Calu3 (cell line): ENCODE results near the gene FAM117B. TPM values are rescaled to one million over a fixed set of nuclear protein-coding genes. Genes with fewer than 3 reads are reported as not detected.

Experiments used
- BruUV-seq: library from RNA; stranded (reverse); fragments of 400-500 nt; replicated peaks from 2 replicates; lab custom pipeline; 2021; lab: Mats Ljungman, UMichigan
- CTCF ChIA-PET: fragments of 300-600 bp; sonication (Branson Sonifier 250); formaldehyde crosslinking; loops from one replicate; lab custom pipeline; 2022; ENCODE audit warnings: antibody characterized with exemption; lab: Charles Lee
- DNase-seq: peaks from one replicate; pipeline ENCODE4 v3.0.0; 2022
- H3K27ac Mint-ChIP-seq: one replicate; pipeline ENCODE4 v1.8.0; 2022; ENCODE audit warnings: mixed read lengths; ENCODE audit not compliant: unreplicated experiment
- H3K27me3 Mint-ChIP-seq: one replicate; pipeline ENCODE4 v1.8.0; 2022; ENCODE audit warnings: mixed read lengths; ENCODE audit not compliant: unreplicated experiment
- H3K36me3 Mint-ChIP-seq: one replicate; pipeline ENCODE4 v1.8.0; 2022; ENCODE audit warnings: mild to moderate bottlenecking, moderate library complexity, mixed read lengths; ENCODE audit not compliant: insufficient read depth, unreplicated experiment
- H3K4me1 Mint-ChIP-seq: one replicate; pipeline ENCODE4 v1.8.0; 2022; ENCODE audit warnings: mild to moderate bottlenecking, low read depth, mixed read lengths; ENCODE audit not compliant: unreplicated experiment
- H3K4me3 Mint-ChIP-seq: one replicate; pipeline ENCODE4 v1.8.0; 2022; ENCODE audit warnings: mild to moderate bottlenecking, low read depth, moderate library complexity, mixed read lengths; ENCODE audit not compliant: unreplicated experiment
- H3K9me3 Mint-ChIP-seq: one replicate; pipeline ENCODE4 v1.8.0; 2022; ENCODE audit warnings: low read depth, mixed read lengths; ENCODE audit not compliant: unreplicated experiment
- intact Hi-C: fragments of 100-400 bp; cut with micrococcal nuclease; formaldehyde crosslinking; loops from one replicate; pipeline ENCODE4 v1.10.0; 2022; ENCODE audit not compliant: unreplicated experiment
- total RNA-seq: library from RNA; stranded (reverse); gene quantifications from 2 replicates; pipeline ENCODE4 v1.2.3, GENCODE V29; 2022
- TF ChIP-seq, protein P1 (sequence below): fragments of 200-600 bp; IDR thresholded peaks from one replicate; pipeline ENCODE4 v1.8.0; 2022; ENCODE audit warnings: antibody characterized with exemption; ENCODE audit not compliant: unreplicated experiment

The FAM117B gene
- total RNA-seq, 1 experiment from 2014 or later: 7.5 TPM

GRCh38 chr2:202765436-202765835, 130.7 kb downstream of the FAM117B start:
- no peaks in the 10 kb centered on the region for H3K36me3 Mint-ChIP-seq
- intact Hi-C loops: no loop called here

DNA sequence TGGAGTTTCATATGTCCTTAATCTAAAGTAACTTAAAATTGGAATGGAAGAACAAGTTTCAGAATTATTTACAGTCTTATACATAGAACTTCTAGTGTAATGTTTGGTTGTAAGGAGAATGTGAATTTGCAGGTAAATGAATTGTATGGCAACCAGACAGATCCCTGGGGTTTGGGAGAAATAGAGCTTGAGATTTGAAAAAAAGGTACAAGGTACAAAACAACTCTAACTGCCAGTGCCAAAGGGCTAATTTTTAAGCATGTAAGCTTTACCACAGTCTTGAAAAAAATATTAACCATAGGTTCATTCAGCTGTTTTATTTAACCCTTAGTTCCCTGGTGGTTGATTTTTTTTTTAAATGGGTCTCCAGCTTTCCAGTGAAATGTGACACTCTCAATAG, 133.5 kb downstream of the FAM117B start:
- H3K36me3 Mint-ChIP-seq: no peaks in the 10 kb centered on the region
- H3K4me3 Mint-ChIP-seq: no peak overlapping the region
- DNase-seq: no peak
- TF ChIP-seq, protein P1, sequence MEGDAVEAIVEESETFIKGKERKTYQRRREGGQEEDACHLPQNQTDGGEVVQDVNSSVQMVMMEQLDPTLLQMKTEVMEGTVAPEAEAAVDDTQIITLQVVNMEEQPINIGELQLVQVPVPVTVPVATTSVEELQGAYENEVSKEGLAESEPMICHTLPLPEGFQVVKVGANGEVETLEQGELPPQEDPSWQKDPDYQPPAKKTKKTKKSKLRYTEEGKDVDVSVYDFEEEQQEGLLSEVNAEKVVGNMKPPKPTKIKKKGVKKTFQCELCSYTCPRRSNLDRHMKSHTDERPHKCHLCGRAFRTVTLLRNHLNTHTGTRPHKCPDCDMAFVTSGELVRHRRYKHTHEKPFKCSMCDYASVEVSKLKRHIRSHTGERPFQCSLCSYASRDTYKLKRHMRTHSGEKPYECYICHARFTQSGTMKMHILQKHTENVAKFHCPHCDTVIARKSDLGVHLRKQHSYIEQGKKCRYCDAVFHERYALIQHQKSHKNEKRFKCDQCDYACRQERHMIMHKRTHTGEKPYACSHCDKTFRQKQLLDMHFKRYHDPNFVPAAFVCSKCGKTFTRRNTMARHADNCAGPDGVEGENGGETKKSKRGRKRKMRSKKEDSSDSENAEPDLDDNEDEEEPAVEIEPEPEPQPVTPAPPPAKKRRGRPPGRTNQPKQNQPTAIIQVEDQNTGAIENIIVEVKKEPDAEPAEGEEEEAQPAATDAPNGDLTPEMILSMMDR: no peak
- intact Hi-C loops: no loop called here
- H3K4me1 Mint-ChIP-seq: no peaks in the 10 kb centered on the region
- no peaks in the 10 kb centered on the region for H3K9me3 Mint-ChIP-seq
- no TSS peak for BruUV-seq
- H3K27me3 Mint-ChIP-seq: no peaks in the 10 kb centered on the region
- no peak overlapping the region for H3K27ac Mint-ChIP-seq
- CTCF ChIA-PET: no interaction called here

More at GRCh38 chr2:202765436-202765835, 130.7 kb downstream of the FAM117B start:
- Mint-ChIP-seq H3K4me1 (no peaks in the 10 kb centered on the region), H3K27me3 (no peaks in the 10 kb centered on the region), H3K4me3 (no peak overlapping the region), H3K9me3 (no peaks in the 10 kb centered on the region), H3K27ac (no peak overlapping the region)
- TF ChIP-seq, protein P1: no peak
- no peak for DNase-seq
- CTCF ChIA-PET: interaction anchor here (0.7 kb wide), 1 partner anchor 137 kb away, joined by 3 read pairs; no protein-coding TSS in a partner anchor
- BruUV-seq: no TSS peak

DNA sequence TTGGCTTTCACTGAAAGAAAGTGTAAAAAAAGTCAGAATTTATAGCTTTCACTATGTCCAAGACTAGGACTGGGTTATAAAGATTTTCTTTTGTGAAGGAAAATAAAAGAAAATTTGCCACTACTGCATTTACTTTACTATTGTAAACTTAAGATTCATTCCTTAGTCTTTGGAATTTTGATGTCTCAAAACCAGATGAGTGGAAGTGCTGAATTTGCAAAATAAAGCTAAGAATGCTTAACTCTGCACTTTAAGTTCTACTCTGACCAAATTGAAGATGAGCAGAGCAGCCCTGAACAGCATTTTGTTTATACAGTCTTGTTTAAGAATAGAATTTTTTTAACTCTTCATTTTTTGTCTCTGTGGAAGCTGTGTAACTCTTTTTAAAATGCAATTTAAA, 134.4 kb downstream of the FAM117B start:
- Mint-ChIP-seq H3K4me1 (no peaks in the 10 kb centered on the region), H3K27ac (no peak overlapping the region), H3K27me3 (no peaks in the 10 kb centered on the region), H3K36me3 (no peaks in the 10 kb centered on the region), H3K4me3 (no peak overlapping the region), H3K9me3 (no peaks in the 10 kb centered on the region)
- intact Hi-C loops: no loop called here
- no TSS peak for BruUV-seq
- no peak for DNase-seq
- CTCF ChIA-PET: interaction anchor here (0.6 kb wide), 1 partner anchor 49 kb away, joined by 3 read pairs; no protein-coding TSS in a partner anchor
- TF ChIP-seq, protein P1: no peak

GRCh38 chr2:202771336-202771735, 136.6 kb downstream of the FAM117B start:
- H3K4me1 Mint-ChIP-seq: no peaks in the 10 kb centered on the region
- no peaks in the 10 kb centered on the region for H3K36me3 Mint-ChIP-seq
- no peak overlapping the region for H3K27ac Mint-ChIP-seq
- CTCF ChIA-PET: no interaction called here
- no peaks in the 10 kb centered on the region for H3K9me3 Mint-ChIP-seq
- no peak overlapping the region for H3K4me3 Mint-ChIP-seq
- TF ChIP-seq, protein P1: no peak
- no peaks in the 10 kb centered on the region for H3K27me3 Mint-ChIP-seq
- BruUV-seq: no TSS peak
- intact Hi-C loops: no loop called here
- DNase-seq: no peak
